Upper lobe of left lung (tissue), 6 donors: ENCODE measurements around the gene WDFY3. TPM values are rescaled to one million over a fixed set of nuclear protein-coding genes. Genes with fewer than 3 reads are reported as not detected.

Experiments
- ATAC-seq, 2 donors: fragments of 200-7000 bp; cut with Tn5 transposase; one replicate each; pipeline ENCODE4 v1.9.1; 2022; ENCODE audit warnings: mild to moderate bottlenecking in 2 of 2, moderate library complexity in 2 of 2; ENCODE audit not compliant: low FRiP score in 2 of 2
- DNase-seq, 2 donors: peaks; one replicate each; pipeline ENCODE4 v3.0.0-alpha.2; 2019 to 2020
- H3K27ac ChIP-seq, 4 donors: fragments of 200-600 bp; sonication (generic); one replicate each; pipeline ENCODE4 v1.5.1; 2016 to 2019
- H3K27me3 ChIP-seq, 4 donors: fragments of 200-600 bp; sonication (generic); one replicate each; pipeline ENCODE4 v1.5.1; 2017 to 2019
- H3K36me3 ChIP-seq, 4 donors: fragments of 200-600 bp; sonication (generic); one replicate each; pipeline ENCODE4 v1.5.1; 2016 to 2019
- H3K4me1 ChIP-seq, 4 donors: fragments of 200-600 bp; sonication (generic); one replicate each; pipeline ENCODE4 v1.5.1; 2018 to 2019
- H3K4me3 ChIP-seq, 4 donors: fragments of 200-600 bp; sonication (generic); one replicate each; pipeline ENCODE4 v1.5.1; 2017 to 2019; ENCODE audit warnings: mild to moderate bottlenecking in 2 of 4, moderate library complexity in 1 of 4
- H3K9me3 ChIP-seq, 4 donors: fragments of 200-600 bp; sonication (generic); one replicate each; pipeline ENCODE4 v1.5.1; 2018 to 2019
- EP300 ChIP-seq, 4 donors: sonication (generic); formaldehyde crosslinking; IDR thresholded peaks; one replicate each; pipeline ENCODE4 v1.5.1; 2017; ENCODE audit warnings: antibody characterized with exemption in 4 of 4, control low read depth in 2 of 4
- POLR2A ChIP-seq, 4 donors: fragments of 450-650 bp; IDR thresholded peaks; one replicate each; pipeline ENCODE4 v1.5.1; 2016 to 2017; ENCODE audit warnings: antibody characterized with exemption in 4 of 4, mild to moderate bottlenecking in 2 of 4
- POLR2AphosphoS5 ChIP-seq, 2 donors: sonication (generic); formaldehyde crosslinking; IDR thresholded peaks; one replicate each; pipeline ENCODE4 v1.5.1; 2017; ENCODE audit warnings: antibody characterized with exemption in 2 of 2
- whole genome bisulfite sequencing, 2 donors: methylation state at CpG; one replicate each; pipeline ENCODE4 v1.1.5; 2017 to 2018; 5-methylcytosine and 5-hydroxymethylcytosine counted together
- total RNA-seq, 6 donors: library from RNA; depleted of rRNA in 4 of 6; stranded (reverse); fragments of >200 nt in 4 of 6; gene quantifications; one replicate each; pipeline versions ENCODE4 v1.1.0 to v1.2.1, GENCODE V29; 2016 to 2021
- TF ChIP-seq, protein P1 (sequence below), 6 experiments: fragments of 450-650 bp in 4 of 6; fragments of 200-600 bp in 2 of 6; sonication (generic) in 2 of 6; IDR thresholded peaks; one replicate each; pipeline ENCODE4 v1.5.1; 2016 to 2019; ENCODE audit warnings: antibody characterized with exemption in 6 of 6
- donor health status: DM: no; HTN: no; CAD: no; lungs with moderate emphysema.
- donor health status: DM: no; HTN: yes; CAD: no; lungs with severe emphysema.

The WDFY3 gene
- total RNA-seq, 6 donors from 2014 or later = 52.0 to 159 (median 103) TPM

DNA sequence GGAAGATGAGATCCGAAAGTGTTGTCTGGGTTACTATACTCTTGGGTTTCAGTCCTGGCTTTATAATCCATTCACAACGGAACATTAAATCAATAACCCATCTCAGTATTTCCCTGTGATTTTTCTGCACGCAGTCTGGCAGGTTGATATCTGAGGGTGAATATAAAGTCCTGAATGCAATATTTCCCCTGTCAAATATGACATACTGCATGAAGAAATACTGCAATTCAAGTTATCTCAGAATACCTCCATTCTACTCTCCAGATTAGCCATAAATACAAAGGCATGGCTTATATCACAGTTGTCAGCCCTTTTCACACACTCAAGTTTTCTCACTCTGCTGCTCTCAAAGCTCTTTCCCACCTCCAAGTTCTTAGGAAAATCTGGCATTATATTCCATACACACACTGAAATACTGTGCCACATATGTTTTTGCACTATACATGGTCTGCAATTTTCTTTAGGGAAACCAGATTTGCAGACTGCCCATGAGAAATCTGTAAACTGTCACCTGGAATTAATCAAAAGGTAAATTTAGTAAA, 64.7 kb downstream of the WDFY3 start:
- Histone ChIP-seq H3K4me1 (no peaks in the 10 kb centered on the region), H3K36me3 (no peaks in the 10 kb centered on the region), H3K9me3 (no peaks in the 10 kb centered on the region), H3K4me3 (no peak overlapping the region), H3K27ac (no peak overlapping the region), H3K27me3 (no peaks in the 10 kb centered on the region)
- no peak for DNase-seq
- 92 to 95% methylated on average over 3 of the region's 3 CpGs for WGBS, 2 donors
- ATAC-seq = no peak
- TF ChIP-seq POLR2A (IDR thresholded peaks at IDR 0.05) (no peak), EP300 (IDR thresholded peaks at IDR 0.05) (no peak), POLR2AphosphoS5 (IDR thresholded peaks at IDR 0.05) (no peak)
- TF ChIP-seq, protein P1, sequence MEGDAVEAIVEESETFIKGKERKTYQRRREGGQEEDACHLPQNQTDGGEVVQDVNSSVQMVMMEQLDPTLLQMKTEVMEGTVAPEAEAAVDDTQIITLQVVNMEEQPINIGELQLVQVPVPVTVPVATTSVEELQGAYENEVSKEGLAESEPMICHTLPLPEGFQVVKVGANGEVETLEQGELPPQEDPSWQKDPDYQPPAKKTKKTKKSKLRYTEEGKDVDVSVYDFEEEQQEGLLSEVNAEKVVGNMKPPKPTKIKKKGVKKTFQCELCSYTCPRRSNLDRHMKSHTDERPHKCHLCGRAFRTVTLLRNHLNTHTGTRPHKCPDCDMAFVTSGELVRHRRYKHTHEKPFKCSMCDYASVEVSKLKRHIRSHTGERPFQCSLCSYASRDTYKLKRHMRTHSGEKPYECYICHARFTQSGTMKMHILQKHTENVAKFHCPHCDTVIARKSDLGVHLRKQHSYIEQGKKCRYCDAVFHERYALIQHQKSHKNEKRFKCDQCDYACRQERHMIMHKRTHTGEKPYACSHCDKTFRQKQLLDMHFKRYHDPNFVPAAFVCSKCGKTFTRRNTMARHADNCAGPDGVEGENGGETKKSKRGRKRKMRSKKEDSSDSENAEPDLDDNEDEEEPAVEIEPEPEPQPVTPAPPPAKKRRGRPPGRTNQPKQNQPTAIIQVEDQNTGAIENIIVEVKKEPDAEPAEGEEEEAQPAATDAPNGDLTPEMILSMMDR (IDR thresholded peaks at IDR 0.05) = no peak

DNA sequence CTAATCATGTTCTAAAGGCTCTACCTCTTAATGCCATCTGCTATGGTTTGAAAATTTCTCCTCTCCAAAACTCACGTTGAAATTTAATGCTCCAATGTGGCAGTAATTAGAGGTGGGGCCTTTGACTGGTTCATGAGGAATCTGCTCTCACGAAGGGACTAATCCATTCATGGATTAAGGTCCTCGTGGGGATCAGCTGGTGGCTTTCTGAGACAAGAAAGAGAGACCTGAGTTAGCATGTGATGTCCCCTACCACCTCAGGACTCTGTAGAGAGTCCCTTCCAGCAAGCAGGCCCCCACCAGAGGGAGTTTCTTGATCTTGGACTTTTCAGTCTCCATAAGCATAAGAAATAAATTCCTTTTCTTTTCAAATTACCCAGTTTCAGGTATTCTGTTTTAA, 65.3 kb downstream of the WDFY3 start:
- TF ChIP-seq EP300 (IDR thresholded peaks at IDR 0.05) (no peak), POLR2A (IDR thresholded peaks at IDR 0.05) (no peak), POLR2AphosphoS5 (IDR thresholded peaks at IDR 0.05) (no peak)
- TF ChIP-seq, protein P1 (IDR thresholded peaks at IDR 0.05) = no peak
- no peaks in the 10 kb centered on the region for H3K4me1 ChIP-seq
- no peak overlapping the region for H3K27ac ChIP-seq
- DNase-seq = no peak
- H3K36me3 ChIP-seq = no peaks in the 10 kb centered on the region
- H3K27me3 ChIP-seq = no peaks in the 10 kb centered on the region
- H3K9me3 ChIP-seq = no peaks in the 10 kb centered on the region
- H3K4me3 ChIP-seq = no peak overlapping the region
- ATAC-seq = no peak
- WGBS, 2 donors = 73 to 76% methylated on average over 3 of the region's 3 CpGs

DNA sequence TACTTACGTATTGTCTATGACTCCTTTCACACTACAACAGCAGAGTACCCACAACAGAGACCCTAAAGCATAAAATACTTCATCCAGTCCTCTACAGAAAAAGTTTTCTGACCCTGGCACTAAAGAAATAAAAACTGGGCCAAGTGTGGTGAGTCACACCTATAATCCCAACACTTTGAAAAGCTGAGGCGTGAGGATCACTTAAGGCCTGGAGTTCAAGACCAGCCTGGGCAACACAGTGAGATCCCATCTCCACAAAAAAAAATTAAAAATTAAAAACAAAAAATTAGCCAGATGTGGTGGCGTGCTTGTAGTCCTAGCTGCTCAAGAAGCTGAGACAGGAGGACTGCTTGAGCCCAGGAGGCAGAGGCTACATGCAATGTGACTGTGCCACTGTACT, 66.9 kb downstream of the WDFY3 start:
- no peaks in the 10 kb centered on the region for H3K36me3 ChIP-seq
- no peaks in the 10 kb centered on the region for H3K27me3 ChIP-seq
- no peak for TF ChIP-seq POLR2A (IDR thresholded peaks at IDR 0.05)
- no peak for TF ChIP-seq EP300 (IDR thresholded peaks at IDR 0.05)
- no peak for TF ChIP-seq POLR2AphosphoS5 (IDR thresholded peaks at IDR 0.05)
- TF ChIP-seq, protein P1 (IDR thresholded peaks at IDR 0.05) = no peak
- peaks cover 0 to 6% (median 0%) of the 10 kb centered on the region in 4 donors for H3K4me1 ChIP-seq
- no peak for ATAC-seq
- DNase-seq = no peak
- H3K27ac ChIP-seq = no peak overlapping the region
- 92 to 97% methylated on average over 3 of the region's 3 CpGs for WGBS, 2 donors
- no peaks in the 10 kb centered on the region for H3K9me3 ChIP-seq
- no peak overlapping the region for H3K4me3 ChIP-seq

DNA sequence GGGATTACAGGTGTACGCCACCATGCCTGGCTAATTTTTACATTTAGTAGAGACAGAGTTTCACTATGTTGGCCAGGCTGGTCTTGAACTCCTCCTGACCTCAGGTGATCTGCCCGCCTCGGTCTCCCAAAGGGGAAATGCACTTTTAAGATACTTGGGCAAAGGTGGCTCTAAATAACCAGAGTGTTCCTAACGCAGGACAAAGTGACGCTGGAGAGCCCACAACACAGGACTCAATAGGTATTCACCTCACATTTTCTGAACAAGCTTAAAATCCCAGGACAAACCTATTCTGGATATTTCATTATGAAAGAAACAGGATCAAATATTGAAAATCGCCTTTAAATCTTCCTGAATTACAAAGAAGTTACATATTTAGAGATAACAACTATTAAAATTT, 69.0 kb downstream of the WDFY3 start:
- DNase-seq (no peak), ATAC-seq (no peak)
- WGBS, 2 donors = 96 to 97% methylated on average over 6 of the region's 6 CpGs
- Histone ChIP-seq H3K36me3 (peaks cover 0 to 10% (median 0%) of the 10 kb centered on the region in 4 donors), H3K4me3 (no peak overlapping the region), H3K27ac (no peak overlapping the region), H3K4me1 (peaks cover 0 to 14% (median 5%) of the 10 kb centered on the region in 4 donors), H3K27me3 (no peaks in the 10 kb centered on the region), H3K9me3 (no peaks in the 10 kb centered on the region)
- TF ChIP-seq POLR2AphosphoS5 (IDR thresholded peaks at IDR 0.05) (no peak), POLR2A (IDR thresholded peaks at IDR 0.05) (no peak), EP300 (IDR thresholded peaks at IDR 0.05) (no peak)
- TF ChIP-seq, protein P1 (IDR thresholded peaks at IDR 0.05) = no peak

DNA sequence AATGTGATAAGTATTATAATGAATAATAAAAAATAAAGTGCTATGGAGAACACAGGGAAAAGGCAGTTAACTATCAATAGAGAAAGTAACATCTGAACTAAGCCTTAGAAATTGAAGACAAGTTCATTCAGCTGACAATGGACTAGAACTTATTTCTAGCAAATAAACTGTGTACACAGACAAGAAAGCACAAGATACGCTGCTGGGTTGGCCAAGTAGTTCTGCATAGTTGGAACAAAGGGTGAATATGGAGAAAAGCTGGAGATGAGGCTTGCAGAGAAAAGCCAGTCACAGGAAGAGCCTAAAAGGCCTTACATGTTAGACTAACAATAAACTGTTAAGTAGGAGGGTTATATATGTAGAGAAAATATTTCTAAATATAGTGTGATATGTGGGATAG, 71.2 kb downstream of the WDFY3 start:
- TF ChIP-seq, protein P1 (IDR thresholded peaks at IDR 0.05) = no peak
- TF ChIP-seq POLR2A (IDR thresholded peaks at IDR 0.05) = no peak
- no peak for TF ChIP-seq EP300 (IDR thresholded peaks at IDR 0.05)
- TF ChIP-seq POLR2AphosphoS5 (IDR thresholded peaks at IDR 0.05) = no peak
- Histone ChIP-seq H3K36me3 (peaks cover 0 to 10% (median 0%) of the 10 kb centered on the region in 4 donors), H3K27ac (no peak overlapping the region), H3K4me1 (peaks cover 0 to 14% (median 6%) of the 10 kb centered on the region in 4 donors), H3K27me3 (no peaks in the 10 kb centered on the region), H3K9me3 (no peaks in the 10 kb centered on the region), H3K4me3 (no peak overlapping the region)
- ATAC-seq = no peak
- no peak for DNase-seq
- WGBS, 2 donors = 74 to 96% methylated on average over 1 of the region's 1 CpG
